ENCODE measurements around the gene NRXN3. TPM values are rescaled to one million over a fixed set of nuclear protein-coding genes. Genes with fewer than 3 reads are reported as not detected.

The NRXN3 gene
- total and polyA plus RNA-seq, 2 of the 4 experiments (the other 2 are of a cell fraction), result 4.8 to 25.1 TPM

DNA sequence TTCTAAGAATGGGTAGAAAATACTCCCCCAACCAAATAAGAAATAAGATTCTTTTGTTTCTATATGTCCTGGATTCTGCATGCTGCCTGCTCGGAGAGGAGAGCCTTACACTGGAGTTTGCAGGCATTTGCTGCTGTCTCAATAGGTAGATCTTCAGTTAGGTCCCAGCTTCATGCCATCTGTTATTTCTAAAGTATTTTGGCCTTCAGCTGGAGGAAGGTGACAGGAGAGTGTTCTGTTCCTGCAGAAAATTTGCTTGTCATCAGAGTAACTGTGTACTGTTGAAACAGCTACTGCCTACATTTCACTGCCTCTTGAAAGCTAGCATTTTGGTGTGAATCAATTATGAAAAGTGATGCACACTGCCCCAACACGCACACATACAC lies 966.9 kb downstream of the NRXN3 start:
- Histone ChIP-seq H2AK9ac (replicated peaks; ENCODE audit: low read depth, low read length, poor library complexity) (no peak overlapping the region), H3K18ac (ENCODE audit: low read depth, low read length) (no peak overlapping the region), H2BK15ac (ENCODE audit: low read depth, low read length) (no peak overlapping the region), H3K14ac (replicated peaks; ENCODE audit: low read depth, low read length) (no peak overlapping the region), H2AFZ (replicated peaks; ENCODE audit: low read length, poor library complexity) (no peak overlapping the region), H3K4me2 (ENCODE audit: low read depth, low read length) (no peak overlapping the region), H4K8ac (ENCODE audit: low read depth in 2 of 2, low read length in 2 of 2) (no peak overlapping the region), H3K56ac (ENCODE audit: extremely low read depth, insufficient read depth, low read length) (no peak overlapping the region), H2BK5ac (ENCODE audit: low read depth, low read length, poor library complexity, severe bottlenecking) (no peak overlapping the region), H3K23ac (ENCODE audit: low read depth, low read length) (no peak overlapping the region), H4K5ac (ENCODE audit: low read depth, low read length) (no peak overlapping the region), H3K9me3 (ENCODE audit: control insufficient read depth, insufficient read depth, low read length) (no peaks in the 10 kb centered on the region), H3K4ac (ENCODE audit: low read depth, low read length) (no peak overlapping the region), H2AK5ac (ENCODE audit: low read depth, low read length) (no peak overlapping the region), H3K4me1 (ENCODE audit: control insufficient read depth, insufficient read depth, low read length) (no peaks in the 10 kb centered on the region), H4K91ac (ENCODE audit: insufficient read depth, low read depth, low read length) (no peak overlapping the region), H3K9me1 (ENCODE audit: insufficient read depth, low read length) (no peaks in the 10 kb centered on the region), H4K20me1 (ENCODE audit: insufficient read depth, low read length) (no peaks in the 10 kb centered on the region), H3K27ac (ENCODE audit: insufficient read depth, low read length) (no peak overlapping the region), H3K27me3 (ENCODE audit: control insufficient read depth, insufficient read depth, low read length) (no peaks in the 10 kb centered on the region; the same call in 1 of the 2 replicates), H3K79me1 (ENCODE audit: low read depth in 1 of 2, low read length in 2 of 2) (no peaks in the 10 kb centered on the region), H2BK20ac (ENCODE audit: low read depth, low read length) (no peak overlapping the region), H3K36me3 (ENCODE audit: control insufficient read depth, insufficient read depth, low read length) (no peaks in the 10 kb centered on the region), H2BK120ac (ENCODE audit: low read depth, low read length) (no peak overlapping the region), H3K4me3 (ENCODE audit: insufficient read depth, low read depth, low read length) (no peak overlapping the region), H3K9ac (ENCODE audit: low read depth, low read length) (no peak overlapping the region)
- BruUV-seq (replicated peaks), result no TSS peak
- WGBS, 2 experiments (ENCODE audit: extremely low coverage in 2 of 2, insufficient read length in 1 of 2), result no CpG with 5 or more reads among the region's 2 CpGs
- ChIA-PET CTCF (interaction anchor here (0.6 kb wide), 1 partner anchor 19 kb away, joined by 3 read pairs; no protein-coding TSS in a partner anchor), POLR2A (ENCODE audit: unreplicated experiment) (no interaction called here)
- intact Hi-C loops (cut with micrococcal nuclease) (no loop called here), in situ Hi-C loops (cut with MboI; ENCODE audit: low sequenced_read_pairs) (no loop called here), dilution Hi-C loops (cut with HindIII; ENCODE audit: low sequenced_read_pairs, unreplicated experiment) (no loop called here)
- TF ChIP-seq CTCF (conservative IDR thresholded peaks at IDR 0.05; ENCODE audit: low read depth, low read length), result no peak
- no peak for ATAC-seq (ENCODE audit: low read depth)
- no peak for DNase-seq

Measured in IMR-90 (cell line).